Endothelial cell of umbilical vein (primary cell): ENCODE measurements around the gene METTL1. TPM values are rescaled to one million over a fixed set of nuclear protein-coding genes. Genes with fewer than 3 reads are reported as not detected.
"Not testable (repeated sequence)": the region's sequence is repeated elsewhere in the genome, so short reads cannot be mapped to it uniquely, and the experiment has no call there.

ENCODE experiments used
- BruUV-seq: library from RNA; stranded (reverse); fragments of 400-500 nt; replicated peaks from 2 replicates; lab custom pipeline; 2021; lab: Mats Ljungman, UMichigan
- CTCF ChIA-PET: fragments of 300-600, 350-600 bp; sonication (Branson Sonifier 250); formaldehyde crosslinking; loops from one replicate; lab custom pipeline; 2021; ENCODE audit warnings: antibody characterized with exemption, inconsistent platforms; lab: Charles Lee
- POLR2A ChIA-PET: fragments of 300-600, 350-600 bp; sonication (Branson Sonifier 250); formaldehyde crosslinking; loops from one replicate; lab custom pipeline; 2021; ENCODE audit warnings: antibody characterized with exemption, inconsistent platforms; lab: Charles Lee
- DNase-seq: peaks from one replicate; pipeline ENCODE4 v3.0.0-alpha.2; 2011; ENCODE audit warnings: low read depth, low spot score
- FAIRE-seq: peaks from 2 replicates; lab custom pipeline; 2011; peaks lifted over from hg19 to GRCh38; lab: Jason Lieb, UNC
- H2AFZ ChIP-seq: 2 replicates; pipeline ENCODE4 v1.6.0; 2012; ENCODE audit warnings: low read depth, low read length, control low read depth, inconsistent platforms
- H3K27ac ChIP-seq: 2 replicates; pipeline ENCODE4 v1.5.1; 2011; ENCODE audit warnings: low read depth, mild to moderate bottlenecking, control low read depth, low read length, moderate library complexity; ENCODE audit not compliant: insufficient read depth
- H3K27me3 ChIP-seq, 2 experiments: 2 replicates each; pipeline versions ENCODE4 v1.6.0 to v1.6.1; 2011; ENCODE audit warnings: low read length in 2 of 2, mixed read lengths in 1 of 2; ENCODE audit not compliant: control insufficient read depth in 2 of 2, insufficient read depth in 2 of 2
- H3K36me3 ChIP-seq, 2 experiments: 2 replicates in 1 of 2; 3 replicates in 1 of 2; pipeline ENCODE4 v1.5.1; 2011; ENCODE audit warnings: low read length in 2 of 2, mild to moderate bottlenecking in 1 of 2, moderate library complexity in 1 of 2; ENCODE audit not compliant: control insufficient read depth in 2 of 2, insufficient read depth in 2 of 2; ENCODE audit errors: extremely low read depth in 1 of 2
- H3K4me1 ChIP-seq: 3 replicates; pipeline ENCODE4 v1.5.1; 2011; ENCODE audit warnings: mild to moderate bottlenecking, low read length; ENCODE audit not compliant: control insufficient read depth, insufficient read depth; ENCODE audit errors: extremely low read depth
- H3K4me2 ChIP-seq: 2 replicates; pipeline ENCODE4 v1.6.1; 2011; ENCODE audit warnings: low read length, control low read depth, mixed read lengths; ENCODE audit not compliant: insufficient read depth
- H3K4me3 ChIP-seq, 3 experiments: fragments of 200-600 bp in 1 of 3; sonication (generic), shearing (Covaris generic) in 1 of 3; replicated peaks in 1 of 3; 2 replicates each; pipeline ENCODE4 v1.5.1; 2011 to 2016; ENCODE audit warnings: control low read depth in 3 of 3, low read length in 3 of 3, mild to moderate bottlenecking in 2 of 3, inconsistent platforms in 1 of 3, low read depth in 1 of 3, moderate library complexity in 1 of 3; ENCODE audit not compliant: insufficient read depth in 1 of 3
- H3K79me2 ChIP-seq: 2 replicates; pipeline ENCODE4 v1.6.0; 2012; ENCODE audit warnings: low read length, inconsistent platforms; ENCODE audit not compliant: control insufficient read depth, insufficient read depth
- H3K9ac ChIP-seq: replicated peaks from 2 replicates; pipeline ENCODE3; 2011; ENCODE audit warnings: low read length, control low read depth; ENCODE audit not compliant: insufficient read depth; ENCODE audit errors: extremely low read depth
- H3K9me1 ChIP-seq: replicated peaks from 3 replicates; pipeline ENCODE4 v1.6.0; 2011; ENCODE audit warnings: mild to moderate bottlenecking, low read length; ENCODE audit not compliant: control insufficient read depth, insufficient read depth; ENCODE audit errors: extremely low read depth
- H3K9me3 ChIP-seq: replicated peaks from 2 replicates; pipeline ENCODE4 v1.5.1; 2012; ENCODE audit warnings: low read length, inconsistent platforms; ENCODE audit not compliant: control insufficient read depth, insufficient read depth
- H4K20me1 ChIP-seq: replicated peaks from 2 replicates; pipeline ENCODE3; 2011; ENCODE audit warnings: mild to moderate bottlenecking, low read length; ENCODE audit not compliant: control insufficient read depth, insufficient read depth; ENCODE audit errors: extremely low read depth
- CTCF ChIP-seq, 2 donors: IDR thresholded peaks; 1 replicate in 1 of 2; 2 replicates in 1 of 2; pipeline ENCODE4 v1.5.1; 2011; ENCODE audit warnings: low read length in 2 of 2, mild to moderate bottlenecking in 2 of 2, moderate library complexity in 2 of 2, control low read depth in 1 of 2, inconsistent platforms in 1 of 2, low read depth in 1 of 2; ENCODE audit not compliant: insufficient read depth in 1 of 2; ENCODE audit errors: extremely low read depth in 1 of 2
- EZH2 ChIP-seq: IDR thresholded peaks from 2 replicates; pipeline ENCODE4 v1.6.1; 2012; ENCODE audit warnings: borderline replicate concordance, low read depth, mild to moderate bottlenecking, moderate library complexity, low read length, inconsistent platforms; ENCODE audit not compliant: severe bottlenecking
- FOS ChIP-seq: IDR thresholded peaks from 2 replicates; pipeline ENCODE4 v1.6.1; 2011; ENCODE audit warnings: mild to moderate bottlenecking, low read length, moderate library complexity, borderline replicate concordance; ENCODE audit not compliant: insufficient read depth
- GATA2 ChIP-seq: IDR thresholded peaks from 2 replicates; pipeline ENCODE4 v1.7.0; 2011; ENCODE audit warnings: low read depth, mild to moderate bottlenecking, moderate library complexity, mixed read lengths, low read length; ENCODE audit not compliant: insufficient read length, insufficient read depth
- JUN ChIP-seq: IDR thresholded peaks from 2 replicates; pipeline ENCODE4 v1.6.1; 2011; ENCODE audit warnings: borderline replicate concordance, low read depth; ENCODE audit not compliant: insufficient read length, insufficient read depth
- MAX ChIP-seq: IDR thresholded peaks from 2 replicates; pipeline ENCODE4 v1.6.1; 2011; ENCODE audit not compliant: insufficient read depth, insufficient read length
- MYC ChIP-seq: IDR thresholded peaks from one replicate; pipeline ENCODE4 v1.6.1; 2011; ENCODE audit warnings: mild to moderate bottlenecking, low read depth, low read length
- POLR2A ChIP-seq: IDR thresholded peaks from 2 replicates; pipeline ENCODE4 v1.6.1; 2012; ENCODE audit warnings: low read depth, mild to moderate bottlenecking, control low read depth, low read length
- POLR2AphosphoS5 ChIP-seq: IDR thresholded peaks from 2 replicates; pipeline ENCODE4 v1.6.1; 2012; ENCODE audit warnings: low read depth, mild to moderate bottlenecking, control low read depth, low read length, moderate library complexity; ENCODE audit not compliant: insufficient read depth
- dilution Hi-C: fragments of 300-500 bp; cut with MboI; formaldehyde crosslinking; loops from one replicate; pipeline ENCODE4 v1.15.0; 2019; ENCODE audit warnings: low sequenced_read_pairs; ENCODE audit not compliant: extremely low pct_ligation_motif_present
- intact Hi-C: fragments of 100-400 bp; cut with micrococcal nuclease; formaldehyde crosslinking; loops from one replicate; pipeline ENCODE4 v1.10.0; 2022
- polyA plus RNA-seq, 4 experiments: library from polyadenylated mRNA; depleted of rRNA in 3 of 4; stranded (reverse) in 3 of 4; unstranded in 1 of 4; fragments of >200 nt; gene quantifications; 2 replicates each; pipeline versions ENCODE4 v1.2.1 to v1.2.3, GENCODE V29; 2011 to 2012; ENCODE audit warnings: missing spikeins in 1 of 4
- total RNA-seq: library from RNA; stranded (reverse); gene quantifications from 2 replicates; pipeline ENCODE4 v1.2.3, GENCODE V29; 2021

Gene METTL1
- total and polyA plus RNA-seq, 2 donors (not counting 3 experiments of a cell fraction or from before 2014, with no cell fraction given): 23.6 to 24.3 TPM

GRCh38 chr12:57817990-57818331, 46.1 kb upstream of the METTL1 start:
- H3K27ac ChIP-seq, H3K4me1 ChIP-seq, BruUV-seq, H3K9me1 ChIP-seq, dilution Hi-C loops, H3K9ac ChIP-seq, H3K27me3 ChIP-seq, H2AFZ ChIP-seq, DNase-seq, H3K4me2 ChIP-seq, H3K79me2 ChIP-seq, intact Hi-C loops, H3K9me3 ChIP-seq, H3K4me3 ChIP-seq, H4K20me1 ChIP-seq: not testable (repeated sequence)
- peaks cover 0 to 22% of the 10 kb centered on the region in 2 experiments for H3K36me3 ChIP-seq
- ChIA-PET CTCF (interaction anchor here (1.1 to 6.4 kb wide), 2 partner anchors 15 to 79 kb away, joined by 5 to 47 read pairs; no protein-coding TSS in a partner anchor), POLR2A (interaction anchor here (0.7 kb wide), 1 partner anchor 38 kb away, joined by 4 read pairs; no protein-coding TSS in a partner anchor)
- FAIRE-seq: peak; percentile 15

- Histone ChIP-seq H3K4me1 (no peaks in the 10 kb centered on the region), H2AFZ (no peak overlapping the region), H3K9ac (no peak overlapping the region), H3K79me2 (no peaks in the 10 kb centered on the region), H3K36me3 (peaks cover 0 to 16% of the 10 kb centered on the region in 2 experiments), H4K20me1 (no peaks in the 10 kb centered on the region), H3K4me2 (no peak overlapping the region), H3K27me3 (no peaks in the 10 kb centered on the region), H3K9me3 (no peaks in the 10 kb centered on the region), H3K9me1 (no peaks in the 10 kb centered on the region), H3K27ac (no peak overlapping the region), H3K4me3 (no peak overlapping the region)
- TF ChIP-seq MYC (no peak), POLR2AphosphoS5 (no peak), FOS (no peak), GATA2 (no peak), POLR2A (no peak), CTCF (IDR thresholded peaks at IDR 0.05; ENCODE audit: extremely low read depth in 1 of 2, insufficient read depth in 1 of 2, low read depth in 1 of 2, low read length in 2 of 2) (no peak), MAX (no peak), EZH2 (no peak), JUN (no peak)
- intact Hi-C loops (no loop called here), dilution Hi-C loops (no loop called here)
- POLR2A ChIA-PET: interaction anchor here (0.7 kb wide), 1 partner anchor 37 kb away, joined by 4 read pairs; no protein-coding TSS in a partner anchor
- DNase-seq: no peak
- FAIRE-seq: no peak
- BruUV-seq: no TSS peak
- CTCF ChIA-PET: interaction anchor here (1.1 to 6.4 kb wide), 3 partner anchors 15 to 81 kb away, joined by 4 to 47 read pairs (median 5); no protein-coding TSS in a partner anchor
Observed at GRCh38 chr12:57817261-57817989, 45.5 kb upstream of the METTL1 start.
